Smooth muscle cell (in vitro differentiated cells): ENCODE data around the gene ZNF205. TPM values are rescaled to one million over a fixed set of nuclear protein-coding genes. Genes with fewer than 3 reads are reported as not detected.

Source experiments
- DNase-seq: peaks from one replicate; lab custom pipeline; 2025; ENCODE audit not compliant: unreplicated experiment; lab: John Stamatoyannopoulos, UW
- H2AFZ ChIP-seq: fragments of 200-600 bp; sonication (generic); 2 replicates; pipeline ENCODE4 v1.6.0; 2016; ENCODE audit warnings: antibody characterized with exemption, low read depth, mild to moderate bottlenecking
- H3F3A ChIP-seq: fragments of 200-600 bp; sonication (generic); 2 replicates; pipeline ENCODE4 v1.6.0; 2017; ENCODE audit warnings: antibody characterized with exemption, low read depth
- H3K27ac ChIP-seq: fragments of 200-600 bp; sonication (generic); 2 replicates; pipeline ENCODE4 v1.5.1; 2016; ENCODE audit warnings: low read depth, mild to moderate bottlenecking
- H3K27me3 ChIP-seq: fragments of 200-600 bp; sonication (generic); 2 replicates; pipeline ENCODE4 v1.6.1; 2016; ENCODE audit warnings: low read depth, mild to moderate bottlenecking
- H3K36me3 ChIP-seq: fragments of 200-600 bp; sonication (generic); 2 replicates; pipeline ENCODE4 v1.5.1; 2016; ENCODE audit warnings: low read depth
- H3K4me1 ChIP-seq: fragments of 200-600 bp; sonication (generic); 2 replicates; pipeline ENCODE4 v1.5.1; 2016; ENCODE audit warnings: low read depth
- H3K4me2 ChIP-seq: fragments of 200-600 bp; sonication (generic); 2 replicates; pipeline ENCODE4 v1.6.0; 2016; ENCODE audit warnings: mild to moderate bottlenecking
- H3K4me3 ChIP-seq: fragments of 200-600 bp; sonication (generic); 2 replicates; pipeline ENCODE4 v1.5.1; 2016; ENCODE audit warnings: mild to moderate bottlenecking
- H3K79me2 ChIP-seq: fragments of 200-600 bp; sonication (generic); 2 replicates; pipeline ENCODE4 v1.6.0; 2016; ENCODE audit warnings: low read depth, mild to moderate bottlenecking
- H3K9ac ChIP-seq: fragments of 200-600 bp; sonication (generic); 2 replicates; pipeline ENCODE4 v1.6.0; 2016; ENCODE audit warnings: low read depth
- H3K9me3 ChIP-seq: fragments of 200-600 bp; sonication (generic); replicated peaks from 2 replicates; pipeline ENCODE4 v1.5.1; 2016; ENCODE audit warnings: low read depth
- H4K20me1 ChIP-seq: fragments of 200-600 bp; sonication (generic); 2 replicates; pipeline ENCODE4 v1.6.0; 2016; ENCODE audit warnings: low read depth
- WGBS: methylation state at CpG from one replicate; pipeline ENCODE4 v1.1.7; 2016; ENCODE audit warnings: low lambda C conversion rate; 5-methylcytosine and 5-hydroxymethylcytosine counted together
- polyA plus RNA-seq: library from polyadenylated mRNA; unstranded; fragments of >200 nt; fragmentation: Nextera tagmentation; extraction: Ambion mirVana; gene quantifications from 2 replicates; pipeline ENCODE4 v1.2.1, GENCODE V29; 2016
- total RNA-seq: library from RNA; depleted of rRNA; stranded (reverse); fragments of >200 nt; gene quantifications from 2 replicates; pipeline ENCODE4 v1.2.3, GENCODE V29; 2014
- TF ChIP-seq, protein P1 (sequence below): fragments of 200-600 bp; sonication (generic); IDR thresholded peaks from 2 replicates; pipeline ENCODE4 v1.5.1; 2017; ENCODE audit warnings: borderline replicate concordance, mild to moderate bottlenecking, antibody characterized with exemption; ENCODE audit not compliant: insufficient read depth, poor library complexity, severe bottlenecking

ZNF205 gene
- total and polyA plus RNA-seq, 2 experiments from 2014 or later: 7.2 to 11.9 TPM

GRCh38 chr16:3091551-3091950 is 20.8 kb upstream of the ZNF205 start:
- 93% methylated on average over 8 of the region's 8 CpGs for WGBS
- Histone ChIP-seq H3F3A (no peaks in the 10 kb centered on the region), H3K9ac (no peak overlapping the region)

GRCh38 chr16:3092501-3092941 is 19.9 kb upstream of the ZNF205 start:
- H3K36me3 ChIP-seq: no peaks in the 10 kb centered on the region

More at GRCh38 chr16:3091551-3091950, 20.8 kb upstream of the ZNF205 start:
- H3K9me3 ChIP-seq: no peaks in the 10 kb centered on the region
- no peak overlapping the region for H3K4me3 ChIP-seq
- no peaks in the 10 kb centered on the region for H3K79me2 ChIP-seq
- no peak for DNase-seq
- TF ChIP-seq, protein P1, sequence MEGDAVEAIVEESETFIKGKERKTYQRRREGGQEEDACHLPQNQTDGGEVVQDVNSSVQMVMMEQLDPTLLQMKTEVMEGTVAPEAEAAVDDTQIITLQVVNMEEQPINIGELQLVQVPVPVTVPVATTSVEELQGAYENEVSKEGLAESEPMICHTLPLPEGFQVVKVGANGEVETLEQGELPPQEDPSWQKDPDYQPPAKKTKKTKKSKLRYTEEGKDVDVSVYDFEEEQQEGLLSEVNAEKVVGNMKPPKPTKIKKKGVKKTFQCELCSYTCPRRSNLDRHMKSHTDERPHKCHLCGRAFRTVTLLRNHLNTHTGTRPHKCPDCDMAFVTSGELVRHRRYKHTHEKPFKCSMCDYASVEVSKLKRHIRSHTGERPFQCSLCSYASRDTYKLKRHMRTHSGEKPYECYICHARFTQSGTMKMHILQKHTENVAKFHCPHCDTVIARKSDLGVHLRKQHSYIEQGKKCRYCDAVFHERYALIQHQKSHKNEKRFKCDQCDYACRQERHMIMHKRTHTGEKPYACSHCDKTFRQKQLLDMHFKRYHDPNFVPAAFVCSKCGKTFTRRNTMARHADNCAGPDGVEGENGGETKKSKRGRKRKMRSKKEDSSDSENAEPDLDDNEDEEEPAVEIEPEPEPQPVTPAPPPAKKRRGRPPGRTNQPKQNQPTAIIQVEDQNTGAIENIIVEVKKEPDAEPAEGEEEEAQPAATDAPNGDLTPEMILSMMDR: no peak
- H3K27ac ChIP-seq: no peak overlapping the region
- H3K4me1 ChIP-seq: no peaks in the 10 kb centered on the region
- H3K4me2 ChIP-seq: no peak overlapping the region
- no peaks in the 10 kb centered on the region for H4K20me1 ChIP-seq
- no peaks in the 10 kb centered on the region for H3K36me3 ChIP-seq
- no peaks in the 10 kb centered on the region for H3K27me3 ChIP-seq
- no peak overlapping the region for H2AFZ ChIP-seq

GRCh38 chr16:3094289-3095027 is 17.9 kb upstream of the ZNF205 start:
- DNase-seq: no peak
- Histone ChIP-seq H3K9ac (no peak overlapping the region), H2AFZ (no peak overlapping the region), H3K36me3 (no peaks in the 10 kb centered on the region), H3K4me1 (peaks cover 9% of the 10 kb centered on the region), H3K27ac (no peak overlapping the region), H3K79me2 (no peaks in the 10 kb centered on the region), H3F3A (no peaks in the 10 kb centered on the region), H4K20me1 (no peaks in the 10 kb centered on the region), H3K27me3 (no peaks in the 10 kb centered on the region), H3K4me2 (no peak overlapping the region), H3K9me3 (no peaks in the 10 kb centered on the region), H3K4me3 (no peak overlapping the region)
- TF ChIP-seq, protein P1: peak; percentile 48
- 86% methylated on average over 22 of the region's 22 CpGs for WGBS

More at GRCh38 chr16:3092501-3092941, 19.9 kb upstream of the ZNF205 start:
- WGBS: 85% methylated on average over 20 of the region's 20 CpGs
- no peak overlapping the region for H3K9ac ChIP-seq
- H3F3A ChIP-seq: no peaks in the 10 kb centered on the region
- H4K20me1 ChIP-seq: no peaks in the 10 kb centered on the region
- no peaks in the 10 kb centered on the region for H3K9me3 ChIP-seq
- H3K4me2 ChIP-seq: no peak overlapping the region
- no peaks in the 10 kb centered on the region for H3K4me1 ChIP-seq
- no peak overlapping the region for H2AFZ ChIP-seq
- no peak overlapping the region for H3K4me3 ChIP-seq
- TF ChIP-seq, protein P1: no peak
- no peak overlapping the region for H3K27ac ChIP-seq
- H3K27me3 ChIP-seq: no peaks in the 10 kb centered on the region
- H3K79me2 ChIP-seq: no peaks in the 10 kb centered on the region
- DNase-seq: no peak

GRCh38 chr16:3095869-3096268 is 16.5 kb upstream of the ZNF205 start:
- TF ChIP-seq, protein P1: peak; percentile 10
- Histone ChIP-seq H4K20me1 (no peaks in the 10 kb centered on the region), H3K9me3 (no peaks in the 10 kb centered on the region), H2AFZ (no peak overlapping the region), H3K4me3 (no peak overlapping the region), H3K27ac (no peak overlapping the region), H3K27me3 (no peaks in the 10 kb centered on the region), H3K9ac (no peak overlapping the region), H3K79me2 (no peaks in the 10 kb centered on the region), H3F3A (no peaks in the 10 kb centered on the region), H3K4me2 (no peak overlapping the region), H3K36me3 (no peaks in the 10 kb centered on the region), H3K4me1 (peaks cover 9% of the 10 kb centered on the region)
- no peak for DNase-seq
- 81% methylated on average over 4 of the region's 4 CpGs for WGBS
